Prostate gland (tissue), 2 donors: ENCODE data around the gene LALBA.

Source experiments
- CTCF ChIP-seq, 4 experiments: fragments of 200-600 bp in 2 of 4; fragments of 450-650 bp in 2 of 4; sonication (generic) in 2 of 4; IDR thresholded peaks; 1 replicate in 3 of 4; 2 replicates in 1 of 4; pipeline ENCODE4 v1.5.1; 2016 to 2019; ENCODE audit warnings: antibody characterized with exemption in 4 of 4, mild to moderate bottlenecking in 2 of 4, moderate library complexity in 2 of 4
- POLR2A ChIP-seq: fragments of 450-650 bp; IDR thresholded peaks from one replicate; pipeline ENCODE4 v1.6.1; 2016; ENCODE audit warnings: antibody characterized with exemption, mild to moderate bottlenecking
- POLR2AphosphoS5 ChIP-seq: sonication (generic); formaldehyde crosslinking; IDR thresholded peaks from one replicate; pipeline ENCODE4 v1.6.1; 2017; ENCODE audit warnings: antibody characterized with exemption

GRCh38 chr12:48602192-48602989 is 32.5 kb upstream of the LALBA start:
- TF ChIP-seq POLR2A (no peak), CTCF (IDR thresholded peaks at IDR 0.05) (no peak), POLR2AphosphoS5 (no peak)
